HepG2 (cell line): Measurements from ENCODE around the gene AGAP1. TPM values are rescaled to one million over a fixed set of nuclear protein-coding genes. Genes with fewer than 3 reads are reported as not detected.

Experiments
- ATAC-seq: fragments of 200-7000 bp; cut with Tn5 transposase; 3 replicates; pipeline ENCODE4 v1.9.1; 2020; ENCODE audit warnings: mild to moderate bottlenecking, moderate library complexity
- BruUV-seq: library from RNA; stranded (reverse); fragments of 400-500 nt; replicated peaks from 2 replicates; lab custom pipeline; 2021; lab: Mats Ljungman, UMichigan
- CTCF ChIA-PET: fragments of 300-600 bp; formaldehyde crosslinking; extraction: SDS; loops from one replicate; lab custom pipeline; 2021; ENCODE audit warnings: low total read pairs, inconsistent platforms, low intra/inter-chr PET ratio; lab: Yijun Ruan, JAX
- POLR2A ChIA-PET: fragments of 350-600 bp; sonication (Branson Sonifier 250); formaldehyde crosslinking; loops from one replicate; lab custom pipeline; 2020; ENCODE audit warnings: antibody characterized with exemption, inconsistent platforms; lab: Yijun Ruan, JAX
- DNase-seq: peaks from one replicate; pipeline ENCODE4 v3.0.0-alpha.2; 2015; ENCODE audit warnings: low spot score
- FAIRE-seq: peaks from 3 replicates; lab custom pipeline; 2011; peaks lifted over from hg19 to GRCh38; lab: Jason Lieb, UNC
- H2AFZ ChIP-seq: one replicate; pipeline ENCODE4 v1.6.1; 2011; ENCODE audit warnings: low read length, inconsistent platforms
- H3K27ac ChIP-seq: fragments of 300-600 bp; 3 replicates; pipeline ENCODE4 v1.8.0; 2011; ENCODE audit warnings: mixed run types, mild to moderate bottlenecking, mixed read lengths, low read length, inconsistent platforms; ENCODE audit not compliant: insufficient read depth; ENCODE audit errors: extremely low read length
- H3K27me3 ChIP-seq, 2 experiments: fragments of 200-600 bp in 1 of 2; 2 replicates in 1 of 2; 3 replicates in 1 of 2; pipeline versions ENCODE4 v1.6.0 to v1.8.0; 2011; ENCODE audit warnings: low read length in 2 of 2, mild to moderate bottlenecking in 2 of 2, moderate library complexity in 2 of 2, inconsistent platforms in 1 of 2; ENCODE audit not compliant: insufficient read depth in 2 of 2, control insufficient read depth in 1 of 2
- H3K36me3 ChIP-seq, 2 experiments: fragments of 200-600 bp in 1 of 2; replicated peaks in 1 of 2; 2 replicates in 1 of 2; 3 replicates in 1 of 2; pipeline versions ENCODE4 v1.5.1 to v1.8.0; 2011; ENCODE audit warnings: low read length in 2 of 2, inconsistent platforms in 1 of 2; ENCODE audit not compliant: insufficient read depth in 2 of 2, control insufficient read depth in 1 of 2
- H3K4me1 ChIP-seq: 2 replicates; pipeline ENCODE4 v1.5.1; 2012; ENCODE audit warnings: low read length, inconsistent platforms; ENCODE audit not compliant: insufficient read depth
- H3K4me2 ChIP-seq: 2 replicates; pipeline ENCODE4 v1.6.0; 2011; ENCODE audit warnings: low read depth, low read length, inconsistent platforms
- H3K4me3 ChIP-seq, 3 experiments: fragments of 200-600 bp in 1 of 3; sonication (generic), shearing (Covaris generic) in 1 of 3; replicated peaks in 1 of 3; 2 replicates each; pipeline ENCODE4 v1.5.1; 2011 to 2016; ENCODE audit warnings: low read length in 3 of 3, inconsistent platforms in 2 of 3, low read depth in 2 of 3, mild to moderate bottlenecking in 2 of 3, control low read depth in 1 of 3, mixed read lengths in 1 of 3; ENCODE audit not compliant: insufficient read depth in 1 of 3
- H3K79me2 ChIP-seq: one replicate; pipeline ENCODE4 v1.6.1; 2011; ENCODE audit warnings: low read length, inconsistent platforms; ENCODE audit not compliant: insufficient read depth
- H3K9ac ChIP-seq: 2 replicates; pipeline ENCODE4 v1.6.0; 2011; ENCODE audit warnings: mild to moderate bottlenecking, low read depth, low read length, inconsistent platforms; ENCODE audit not compliant: insufficient read depth
- H3K9me3 ChIP-seq: 2 replicates; pipeline ENCODE4 v1.5.1; 2012; ENCODE audit warnings: mild to moderate bottlenecking, low read length
- H4K20me1 ChIP-seq: 2 replicates; pipeline ENCODE4 v1.6.0; 2011; ENCODE audit warnings: inconsistent platforms, mild to moderate bottlenecking, low read length, moderate library complexity; ENCODE audit not compliant: insufficient read depth
- ADNP ChIP-seq: sonication (generic); formaldehyde crosslinking; IDR thresholded peaks from 2 replicates; pipeline ENCODE4 v1.4.0; 2020; ENCODE audit warnings: missing genetic modification reagents
- FOXA3 ChIP-seq: IDR thresholded peaks from 2 replicates; pipeline ENCODE4 v1.6.1; 2016; ENCODE audit warnings: missing genetic modification reagents, missing compliant biosample characterization
- MTA1 ChIP-seq: sonication (generic); formaldehyde crosslinking; IDR thresholded peaks from 2 replicates; pipeline ENCODE4 v1.4.0; 2020; ENCODE audit warnings: missing genetic modification reagents, mild to moderate bottlenecking, borderline replicate concordance
- PCBP1 ChIP-seq: fragments of 200-400 bp; formaldehyde crosslinking; IDR thresholded peaks from 2 replicates; pipeline ENCODE4 v1.6.1; 2017; ENCODE audit warnings: mild to moderate bottlenecking, low read depth, low read length, borderline replicate concordance
- PRDM15 ChIP-seq: sonication (generic); formaldehyde crosslinking; IDR thresholded peaks from 2 replicates; pipeline ENCODE4 v1.4.0; 2020; ENCODE audit warnings: missing genetic modification reagents
- RBM22 ChIP-seq: fragments of 200-400 bp; formaldehyde crosslinking; optimal IDR thresholded peaks from 2 replicates; pipeline ENCODE3; 2017; ENCODE audit warnings: mild to moderate bottlenecking, low read length, moderate library complexity
- RFX3 ChIP-seq: IDR thresholded peaks from 2 replicates; pipeline ENCODE4 v1.6.1; 2016; ENCODE audit warnings: missing biosample characterization, missing genetic modification reagents
- SMARCC2 ChIP-seq: fragments of 450-650 bp; IDR thresholded peaks from 2 replicates; pipeline ENCODE4 v1.6.1; 2017; ENCODE audit warnings: antibody characterized with exemption, mild to moderate bottlenecking
- ZBTB21 ChIP-seq: sonication (generic); formaldehyde crosslinking; IDR thresholded peaks from 2 replicates; pipeline ENCODE4 v1.4.0; 2020; ENCODE audit warnings: missing genetic modification reagents
- ZBTB7B ChIP-seq: sonication (generic); formaldehyde crosslinking; IDR thresholded peaks from 2 replicates; pipeline ENCODE4 v1.4.0; 2020; ENCODE audit warnings: missing genetic modification reagents
- ZNF24 ChIP-seq: fragments of 450-650 bp; IDR thresholded peaks from 2 replicates; pipeline ENCODE4 v1.6.1; 2017; ENCODE audit warnings: antibody characterized with exemption, mild to moderate bottlenecking
- ZNF30 ChIP-seq: sonication (generic); formaldehyde crosslinking; IDR thresholded peaks from 2 replicates; pipeline ENCODE4 v1.5.0; 2020; ENCODE audit warnings: mild to moderate bottlenecking, missing genetic modification reagents
- ZNF33B ChIP-seq: sonication (generic); formaldehyde crosslinking; IDR thresholded peaks from 2 replicates; pipeline ENCODE4 v1.5.1; 2020; ENCODE audit warnings: mild to moderate bottlenecking, missing genetic modification reagents
- ZNF362 ChIP-seq: sonication (generic); formaldehyde crosslinking; IDR thresholded peaks from 2 replicates; pipeline ENCODE4 v1.4.0; 2020; ENCODE audit warnings: missing genetic modification reagents, mild to moderate bottlenecking, borderline replicate concordance
- ZNF552 ChIP-seq: sonication (generic); formaldehyde crosslinking; IDR thresholded peaks from 2 replicates; pipeline ENCODE4 v1.9.0; 2022; ENCODE audit warnings: missing genetic modification reagents, mild to moderate bottlenecking, borderline replicate concordance
- ZNF710 ChIP-seq: sonication (generic); formaldehyde crosslinking; IDR thresholded peaks from 2 replicates; pipeline ENCODE4 v1.5.0; 2020; ENCODE audit warnings: mild to moderate bottlenecking, missing genetic modification reagents, borderline replicate concordance
- ZNF879 ChIP-seq: sonication (generic); formaldehyde crosslinking; IDR thresholded peaks from 2 replicates; pipeline ENCODE4 v1.8.1; 2023; ENCODE audit warnings: missing genetic modification reagents
- WGBS: methylation state at CpG from one replicate; pipeline ENCODE4 v1.1.6; 2017; ENCODE audit warnings: low lambda C conversion rate; 5-methylcytosine and 5-hydroxymethylcytosine counted together
- in situ Hi-C: cut with HindIII; loops from 2 replicates; pipeline ENCODE4 v1.10.0; 2017; ENCODE audit warnings: low pct_unique_long_range_greater_than_20kb; ENCODE audit not compliant: extremely low pct_ligation_motif_present
- intact Hi-C: fragments of 100-400 bp; cut with micrococcal nuclease; formaldehyde crosslinking; loops from one replicate; pipeline ENCODE4 v1.10.0; 2022; ENCODE audit not compliant: unreplicated experiment
- polyA plus RNA-seq, 8 experiments: library from polyadenylated mRNA; depleted of rRNA in 3 of 8; stranded (reverse) in 7 of 8; unstranded in 1 of 8; fragments of >200 nt; fragmentation: Illumina TruSeq in 4 of 8; extraction: Trizol in 4 of 8; gene quantifications; 2 replicates each; pipeline versions ENCODE4 v1.2.1 to v1.2.3, GENCODE V29; 2011 to 2016; ENCODE audit warnings: low read depth in 4 of 8, missing spikeins in 1 of 8, mixed read lengths in 1 of 8; ENCODE audit not compliant: insufficient read depth in 1 of 8
- total RNA-seq, 5 experiments: library from RNA; depleted of rRNA; stranded (reverse); fragments of >200 nt; fragmentation: Illumina TruSeq; extraction: Trizol; gene quantifications; 2 replicates each; pipeline ENCODE4 v1.2.3, GENCODE V29; 2016; ENCODE audit warnings: low read depth in 1 of 5

AGAP1 gene
- total and polyA plus RNA-seq, 2 of the 13 experiments (the other 11 are each of a cell fraction or from before 2014, with no cell fraction given) = 21.2 to 32.7 TPM

GRCh38 chr2:235852526-235852920, 358.7 kb downstream of the AGAP1 start:
- POLR2A ChIA-PET = no interaction called here
- H3K4me2 ChIP-seq = no peak overlapping the region

More at GRCh38 chr2:235852526-235852920, 358.7 kb downstream of the AGAP1 start:
- H3K4me1 ChIP-seq = no peaks in the 10 kb centered on the region
- intact Hi-C loops = no loop called here
- no peak overlapping the region for H3K27ac ChIP-seq
- H3K9me3 ChIP-seq = no peaks in the 10 kb centered on the region
- no peak overlapping the region for H3K4me3 ChIP-seq
- no peak for ATAC-seq
- H3K36me3 ChIP-seq = peaks cover 2 to 6% of the 10 kb centered on the region in 2 experiments; a peak in 3 of 5 replicates
- H2AFZ ChIP-seq = no peak overlapping the region
- BruUV-seq = no TSS peak
- CTCF ChIA-PET = no interaction called here
- H3K27me3 ChIP-seq = no peaks in the 10 kb centered on the region
- H4K20me1 ChIP-seq = no peaks in the 10 kb centered on the region; the same call in 1 of the 2 replicates
- H3K79me2 ChIP-seq = no peaks in the 10 kb centered on the region
- WGBS = 95% methylated on average over 11 of the region's 11 CpGs
- TF ChIP-seq ZNF33B (CRISPR knock-in tag) (no peak), ZBTB21 (CRISPR knock-in tag) (no peak), ZNF362 (CRISPR knock-in tag) (no peak), ADNP (CRISPR knock-in tag) (no peak), FOXA3 (no peak), ZNF879 (no peak), MTA1 (CRISPR knock-in tag) (no peak), RBM22 (no peak), ZNF24 (no peak), PCBP1 (no peak), RFX3 (CRISPR knock-in tag) (no peak), ZNF30 (CRISPR knock-in tag) (no peak), SMARCC2 (no peak), ZNF710 (no peak), PRDM15 (CRISPR knock-in tag) (no peak), ZNF552 (no peak), ZBTB7B (no peak)
- FAIRE-seq = no peak
- no peak for DNase-seq
- H3K9ac ChIP-seq = no peak overlapping the region
- in situ Hi-C loops = no loop called here
